Smooth muscle cell (in vitro differentiated cells): ENCODE data around the gene PFDN1. TPM values are rescaled to one million over a fixed set of nuclear protein-coding genes. Genes with fewer than 3 reads are reported as not detected.
A peak's percentile ranks its signal among the peaks of the same experiment; 100 is the strongest.

Experiments used
- DNase-seq: peaks from one replicate; lab custom pipeline; 2025; ENCODE audit not compliant: unreplicated experiment; lab: John Stamatoyannopoulos, UW
- H2AFZ ChIP-seq: fragments of 200-600 bp; sonication (generic); 2 replicates; pipeline ENCODE4 v1.6.0; 2016; ENCODE audit warnings: antibody characterized with exemption, low read depth, mild to moderate bottlenecking
- H3F3A ChIP-seq: fragments of 200-600 bp; sonication (generic); 2 replicates; pipeline ENCODE4 v1.6.0; 2017; ENCODE audit warnings: antibody characterized with exemption, low read depth
- H3K27ac ChIP-seq: fragments of 200-600 bp; sonication (generic); 2 replicates; pipeline ENCODE4 v1.5.1; 2016; ENCODE audit warnings: low read depth, mild to moderate bottlenecking
- H3K27me3 ChIP-seq: fragments of 200-600 bp; sonication (generic); 2 replicates; pipeline ENCODE4 v1.6.1; 2016; ENCODE audit warnings: low read depth, mild to moderate bottlenecking
- H3K36me3 ChIP-seq: fragments of 200-600 bp; sonication (generic); 2 replicates; pipeline ENCODE4 v1.5.1; 2016; ENCODE audit warnings: low read depth
- H3K4me1 ChIP-seq: fragments of 200-600 bp; sonication (generic); 2 replicates; pipeline ENCODE4 v1.5.1; 2016; ENCODE audit warnings: low read depth
- H3K4me2 ChIP-seq: fragments of 200-600 bp; sonication (generic); 2 replicates; pipeline ENCODE4 v1.6.0; 2016; ENCODE audit warnings: mild to moderate bottlenecking
- H3K4me3 ChIP-seq: fragments of 200-600 bp; sonication (generic); 2 replicates; pipeline ENCODE4 v1.5.1; 2016; ENCODE audit warnings: mild to moderate bottlenecking
- H3K79me2 ChIP-seq: fragments of 200-600 bp; sonication (generic); 2 replicates; pipeline ENCODE4 v1.6.0; 2016; ENCODE audit warnings: low read depth, mild to moderate bottlenecking
- H3K9ac ChIP-seq: fragments of 200-600 bp; sonication (generic); 2 replicates; pipeline ENCODE4 v1.6.0; 2016; ENCODE audit warnings: low read depth
- H3K9me3 ChIP-seq: fragments of 200-600 bp; sonication (generic); replicated peaks from 2 replicates; pipeline ENCODE4 v1.5.1; 2016; ENCODE audit warnings: low read depth
- H4K20me1 ChIP-seq: fragments of 200-600 bp; sonication (generic); 2 replicates; pipeline ENCODE4 v1.6.0; 2016; ENCODE audit warnings: low read depth
- WGBS: methylation state at CpG from one replicate; pipeline ENCODE4 v1.1.7; 2016; ENCODE audit warnings: low lambda C conversion rate; 5-methylcytosine and 5-hydroxymethylcytosine counted together
- polyA plus RNA-seq: library from polyadenylated mRNA; unstranded; fragments of >200 nt; fragmentation: Nextera tagmentation; extraction: Ambion mirVana; gene quantifications from 2 replicates; pipeline ENCODE4 v1.2.1, GENCODE V29; 2016
- total RNA-seq: library from RNA; depleted of rRNA; stranded (reverse); fragments of >200 nt; gene quantifications from 2 replicates; pipeline ENCODE4 v1.2.3, GENCODE V29; 2014
- TF ChIP-seq, protein P1 (sequence below): fragments of 200-600 bp; sonication (generic); IDR thresholded peaks from 2 replicates; pipeline ENCODE4 v1.5.1; 2017; ENCODE audit warnings: borderline replicate concordance, mild to moderate bottlenecking, antibody characterized with exemption; ENCODE audit not compliant: insufficient read depth, poor library complexity, severe bottlenecking

The PFDN1 gene
- total and polyA plus RNA-seq, 2 experiments from 2014 or later: 145 to 154 TPM

DNA sequence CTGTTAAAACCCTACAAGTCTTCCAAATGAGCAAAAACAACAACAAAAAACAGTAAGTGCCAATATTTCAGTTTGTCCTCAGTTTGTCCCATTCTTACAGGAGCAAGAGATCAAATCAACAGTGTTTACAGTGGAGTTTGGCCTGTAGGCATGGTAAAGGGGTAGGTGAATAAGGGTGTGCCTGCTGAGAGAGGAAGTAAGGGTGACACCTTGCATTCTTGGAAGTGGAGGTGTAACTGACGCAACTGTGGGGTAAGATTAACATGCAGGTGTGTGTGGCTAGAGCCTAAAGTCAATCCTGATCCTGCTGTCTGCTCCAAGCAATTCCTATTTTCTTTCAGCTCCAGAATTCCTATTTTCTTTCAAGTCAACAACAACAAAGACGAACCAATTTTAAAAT is 43.4 kb downstream of the PFDN1 start:
- H3K4me2 ChIP-seq: no peak overlapping the region
- H3K36me3 ChIP-seq: no peaks in the 10 kb centered on the region
- no peak overlapping the region for H3K9ac ChIP-seq
- H3K4me1 ChIP-seq: peaks cover 6% of the 10 kb centered on the region
- 91% methylated on average over 2 of the region's 2 CpGs for WGBS
- H3K9me3 ChIP-seq: no peaks in the 10 kb centered on the region
- H4K20me1 ChIP-seq: peaks cover 18% of the 10 kb centered on the region
- H2AFZ ChIP-seq: no peak overlapping the region
- TF ChIP-seq, protein P1, sequence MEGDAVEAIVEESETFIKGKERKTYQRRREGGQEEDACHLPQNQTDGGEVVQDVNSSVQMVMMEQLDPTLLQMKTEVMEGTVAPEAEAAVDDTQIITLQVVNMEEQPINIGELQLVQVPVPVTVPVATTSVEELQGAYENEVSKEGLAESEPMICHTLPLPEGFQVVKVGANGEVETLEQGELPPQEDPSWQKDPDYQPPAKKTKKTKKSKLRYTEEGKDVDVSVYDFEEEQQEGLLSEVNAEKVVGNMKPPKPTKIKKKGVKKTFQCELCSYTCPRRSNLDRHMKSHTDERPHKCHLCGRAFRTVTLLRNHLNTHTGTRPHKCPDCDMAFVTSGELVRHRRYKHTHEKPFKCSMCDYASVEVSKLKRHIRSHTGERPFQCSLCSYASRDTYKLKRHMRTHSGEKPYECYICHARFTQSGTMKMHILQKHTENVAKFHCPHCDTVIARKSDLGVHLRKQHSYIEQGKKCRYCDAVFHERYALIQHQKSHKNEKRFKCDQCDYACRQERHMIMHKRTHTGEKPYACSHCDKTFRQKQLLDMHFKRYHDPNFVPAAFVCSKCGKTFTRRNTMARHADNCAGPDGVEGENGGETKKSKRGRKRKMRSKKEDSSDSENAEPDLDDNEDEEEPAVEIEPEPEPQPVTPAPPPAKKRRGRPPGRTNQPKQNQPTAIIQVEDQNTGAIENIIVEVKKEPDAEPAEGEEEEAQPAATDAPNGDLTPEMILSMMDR: no peak
- H3K79me2 ChIP-seq: peaks cover 72% of the 10 kb centered on the region
- no peak overlapping the region for H3K4me3 ChIP-seq
- peak overlapping the region; percentile 86 for H3K27ac ChIP-seq
- H3K27me3 ChIP-seq: no peaks in the 10 kb centered on the region
- DNase-seq: no peak
- H3F3A ChIP-seq: peaks cover 5% of the 10 kb centered on the region

DNA sequence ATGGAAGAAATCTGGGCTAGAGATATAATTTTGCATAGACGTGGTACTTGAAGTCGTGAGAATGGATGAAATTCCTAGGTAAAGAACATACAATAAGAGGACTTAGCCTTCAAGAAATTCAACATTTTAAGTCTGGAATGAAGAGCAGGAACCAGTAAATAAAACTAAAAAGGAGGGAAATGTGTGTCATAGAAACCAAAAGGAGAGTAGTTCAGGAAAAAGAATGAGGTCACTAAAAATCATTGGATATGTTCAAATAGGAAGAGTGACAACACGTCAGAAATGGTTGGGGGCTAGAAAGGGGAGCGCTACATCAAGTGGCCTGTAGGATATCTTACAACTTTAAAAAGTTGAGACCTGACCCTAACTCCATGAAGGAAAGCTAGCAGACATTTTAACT is 44.0 kb downstream of the PFDN1 start:
- Histone ChIP-seq H3K27me3 (no peaks in the 10 kb centered on the region), H3K27ac (peak overlapping the region; percentile 76), H4K20me1 (peaks cover 13% of the 10 kb centered on the region), H3K9me3 (no peaks in the 10 kb centered on the region), H3K36me3 (no peaks in the 10 kb centered on the region), H3K9ac (no peak overlapping the region), H3K4me1 (peaks cover 6% of the 10 kb centered on the region), H3K4me2 (no peak overlapping the region), H3K4me3 (no peak overlapping the region), H3K79me2 (peaks cover 72% of the 10 kb centered on the region), H2AFZ (no peak overlapping the region), H3F3A (peaks cover 5% of the 10 kb centered on the region)
- DNase-seq: no peak
- 96% methylated on average over 4 of the region's 4 CpGs for WGBS
- TF ChIP-seq, protein P1: no peak

DNA sequence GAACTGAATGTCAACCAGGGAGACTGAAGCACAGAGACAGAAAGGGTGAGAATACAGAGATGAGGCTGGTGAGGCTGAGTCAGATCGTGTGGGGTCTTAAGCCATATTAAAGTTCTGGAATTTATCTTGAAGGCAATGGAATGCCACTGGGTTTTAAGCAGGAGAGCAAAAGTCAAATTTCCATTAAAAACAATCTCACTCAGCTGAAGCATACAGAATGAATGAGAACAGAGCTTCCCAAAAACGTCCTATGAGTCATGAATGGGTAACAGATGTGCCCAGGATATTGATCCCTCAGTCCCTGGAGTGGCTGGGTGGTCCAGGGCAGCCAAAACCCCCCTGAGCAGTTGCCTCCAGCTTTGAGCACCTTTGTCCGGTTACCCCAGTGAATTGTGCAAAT is 44.9 kb downstream of the PFDN1 start:
- Histone ChIP-seq H3K79me2 (peaks cover 75% of the 10 kb centered on the region), H3K4me2 (peak overlapping the region; percentile 41), H3K27ac (peak overlapping the region; percentile 76), H3K36me3 (no peaks in the 10 kb centered on the region), H2AFZ (no peak overlapping the region), H4K20me1 (peaks cover 13% of the 10 kb centered on the region), H3K4me1 (peaks cover 6% of the 10 kb centered on the region), H3K9me3 (no peaks in the 10 kb centered on the region), H3F3A (peaks cover 9% of the 10 kb centered on the region), H3K4me3 (no peak overlapping the region), H3K27me3 (no peaks in the 10 kb centered on the region), H3K9ac (no peak overlapping the region)
- 40% methylated on average over 3 of the region's 3 CpGs for WGBS
- no peak for DNase-seq
- TF ChIP-seq, protein P1: no peak

DNA sequence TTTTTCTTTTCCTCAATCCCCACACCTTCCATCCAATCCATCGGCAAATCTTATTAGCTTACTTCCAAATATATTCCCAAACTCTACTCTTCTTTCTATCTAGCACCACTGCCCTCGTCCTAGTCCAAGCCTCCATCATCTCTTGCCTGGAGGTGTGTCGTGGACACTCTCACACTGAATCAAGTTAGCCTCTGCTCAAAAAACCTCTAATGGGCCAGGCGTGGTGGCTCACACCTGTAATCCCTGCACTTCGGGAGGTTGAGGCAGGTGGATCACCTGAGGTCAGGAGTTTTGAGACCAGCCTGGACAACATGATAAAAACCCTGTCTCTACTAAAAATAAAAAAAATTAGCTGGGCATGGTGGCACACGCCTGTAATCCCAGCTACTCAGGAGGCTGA is 46.2 kb downstream of the PFDN1 start:
- Histone ChIP-seq H3K27me3 (no peaks in the 10 kb centered on the region), H3K36me3 (no peaks in the 10 kb centered on the region), H3K79me2 (peaks cover 66% of the 10 kb centered on the region), H4K20me1 (peaks cover 6% of the 10 kb centered on the region), H3K9ac (no peak overlapping the region), H3F3A (peaks cover 20% of the 10 kb centered on the region), H3K27ac (no peak overlapping the region), H3K9me3 (no peaks in the 10 kb centered on the region), H2AFZ (no peak overlapping the region), H3K4me3 (no peak overlapping the region), H3K4me2 (no peak overlapping the region), H3K4me1 (peaks cover 16% of the 10 kb centered on the region)
- no peak for DNase-seq
- TF ChIP-seq, protein P1: no peak
- 98% methylated on average over 6 of the region's 6 CpGs for whole genome bisulfite sequencing
